NT2/D1 (cell line): ENCODE measurements around the gene ZNF839.

Experiments used
- DNase-seq: peaks from one replicate; pipeline ENCODE4 v3.0.0-alpha.2; 2011; ENCODE audit warnings: low read depth, low spot score
- H3K27me3 ChIP-seq: 2 replicates; pipeline ENCODE4 v1.6.0; 2011; ENCODE audit warnings: mild to moderate bottlenecking; ENCODE audit not compliant: insufficient read length, insufficient read depth
- H3K36me3 ChIP-seq: 2 replicates; pipeline ENCODE4 v1.6.1; 2011; ENCODE audit warnings: mild to moderate bottlenecking, low read length, mixed read lengths; ENCODE audit not compliant: insufficient read depth, insufficient read length
- H3K4me1 ChIP-seq: 2 replicates; pipeline ENCODE4 v1.5.1; 2011; ENCODE audit not compliant: insufficient read depth, insufficient read length
- H3K4me3 ChIP-seq: 2 replicates; pipeline ENCODE4 v1.5.1; 2011; ENCODE audit warnings: low read depth; ENCODE audit not compliant: insufficient read length
- H3K9ac ChIP-seq: 2 replicates; pipeline ENCODE4 v1.6.0; 2011; ENCODE audit warnings: low read depth; ENCODE audit not compliant: insufficient read length
- H3K9me3 ChIP-seq: 2 replicates; pipeline ENCODE4 v1.5.1; 2011; ENCODE audit warnings: mild to moderate bottlenecking, low read length; ENCODE audit not compliant: insufficient read depth
- SUZ12 ChIP-seq: IDR thresholded peaks from 2 replicates; pipeline ENCODE4 v1.6.1; 2011; ENCODE audit not compliant: insufficient read length, insufficient read depth; ENCODE audit errors: extremely low read depth
- YY1 ChIP-seq: IDR thresholded peaks from 2 replicates; pipeline ENCODE4 v1.6.1; 2011; ENCODE audit not compliant: insufficient read length, insufficient read depth
- ZNF274 ChIP-seq: IDR thresholded peaks from 2 replicates; pipeline ENCODE4 v1.6.1; 2011; ENCODE audit warnings: mild to moderate bottlenecking, low read depth, low read length

ZNF839 gene

DNA sequence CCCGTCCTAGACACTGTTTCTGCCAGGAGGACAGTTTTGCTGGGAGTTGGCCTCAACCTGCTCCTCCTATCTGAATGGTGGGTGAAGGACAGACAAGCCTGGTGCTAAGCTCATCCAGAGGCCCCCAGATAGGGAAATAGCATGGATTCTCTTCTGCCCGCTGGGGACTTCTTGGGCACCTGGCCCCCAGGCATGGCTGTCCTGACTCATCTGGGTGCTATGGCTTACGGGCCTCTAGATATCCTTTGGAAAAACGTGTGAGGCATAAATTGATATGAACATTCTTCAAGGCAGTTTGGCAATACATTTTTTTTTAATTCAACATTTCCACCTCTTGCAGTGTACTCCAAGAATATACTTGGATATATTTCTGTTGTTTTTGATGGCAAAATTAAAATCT is 51.8 kb downstream of the ZNF839 start:
- Histone ChIP-seq H3K4me3 (no peak overlapping the region), H3K9ac (no peak overlapping the region), H3K4me1 (no peaks in the 10 kb centered on the region)

DNA sequence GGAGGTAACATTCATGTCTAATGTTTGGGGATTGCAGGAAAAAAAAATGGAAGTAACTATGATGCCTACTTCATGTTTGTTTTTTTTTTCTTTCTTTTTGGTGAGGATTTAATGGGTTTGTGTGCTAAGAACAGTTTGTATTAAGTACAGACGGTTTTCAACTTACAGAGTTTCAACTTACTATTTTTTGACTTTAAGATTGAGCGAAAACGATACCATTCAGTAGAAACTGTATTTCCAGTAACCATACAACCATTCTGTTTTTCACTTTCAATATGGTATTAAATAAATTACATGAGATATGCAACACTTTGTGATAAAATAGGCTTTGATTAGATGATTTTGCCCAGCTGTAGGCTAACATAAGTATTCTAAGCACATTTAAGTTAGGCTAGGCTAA is 53.6 kb downstream of the ZNF839 start:
- TF ChIP-seq ZNF274 (no peak), YY1 (no peak), SUZ12 (no peak)
- Histone ChIP-seq H3K36me3 (peaks cover 25% of the 10 kb centered on the region), H3K27me3 (no peaks in the 10 kb centered on the region), H3K4me1 (no peaks in the 10 kb centered on the region), H3K9me3 (no peaks in the 10 kb centered on the region), H3K9ac (no peak overlapping the region), H3K4me3 (no peak overlapping the region)
- DNase-seq = no peak

More for the DNA sequence above, 51.8 kb downstream of the ZNF839 start:
- Histone ChIP-seq H3K27me3 (no peaks in the 10 kb centered on the region), H3K36me3 (peaks cover 10% of the 10 kb centered on the region), H3K9me3 (no peaks in the 10 kb centered on the region)
- no peak for TF ChIP-seq SUZ12
- TF ChIP-seq ZNF274 = no peak
- TF ChIP-seq YY1 = no peak
- no peak for DNase-seq

DNA sequence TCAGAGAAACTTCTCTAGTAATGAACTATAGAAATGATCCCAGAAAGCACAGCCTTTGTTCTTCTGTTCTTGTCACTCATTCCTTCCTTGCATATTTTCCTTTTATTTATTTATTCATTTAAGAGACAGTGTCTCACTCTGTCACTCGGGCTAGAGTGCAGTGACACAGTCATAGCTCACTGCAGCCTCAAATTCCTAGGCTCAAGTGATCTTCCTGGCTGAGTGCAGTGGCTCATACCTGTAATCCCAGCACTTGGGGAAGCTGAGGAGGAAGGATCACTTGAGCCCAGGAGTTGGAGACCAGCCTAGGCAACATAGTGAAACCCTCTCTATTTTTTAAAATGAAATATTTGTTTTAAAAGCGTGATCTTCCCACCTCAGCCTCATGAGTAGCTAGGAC is 54.7 kb downstream of the ZNF839 start:
- Histone ChIP-seq H3K36me3 (peaks cover 30% of the 10 kb centered on the region), H3K4me1 (no peaks in the 10 kb centered on the region), H3K9ac (no peak overlapping the region), H3K4me3 (no peak overlapping the region), H3K27me3 (no peaks in the 10 kb centered on the region), H3K9me3 (no peaks in the 10 kb centered on the region)
- TF ChIP-seq SUZ12 (no peak), ZNF274 (no peak), YY1 (no peak)
- DNase-seq = no peak

DNA sequence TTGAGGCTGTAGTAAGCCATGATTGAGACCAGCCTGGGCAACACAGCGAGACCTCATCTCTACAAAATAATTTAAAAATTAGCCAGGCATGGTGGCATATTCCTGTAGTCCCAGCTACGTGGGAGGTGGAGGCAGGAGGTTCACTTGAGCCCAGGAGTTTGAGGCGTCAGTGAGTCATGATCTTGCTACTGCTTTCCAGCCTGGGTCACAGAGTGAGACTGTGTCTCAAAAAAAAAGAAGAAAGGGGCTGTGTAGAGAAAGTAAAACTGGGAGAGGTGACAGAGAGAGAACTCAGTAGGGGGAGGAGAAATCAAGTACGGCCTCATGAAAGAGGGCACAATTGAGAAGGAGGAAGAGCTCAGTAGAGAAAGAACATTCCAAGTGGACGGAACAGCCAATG is 55.6 kb downstream of the ZNF839 start:
- no peak overlapping the region for H3K4me3 ChIP-seq
- DNase-seq = no peak
- H3K9ac ChIP-seq = no peak overlapping the region
- H3K4me1 ChIP-seq = no peaks in the 10 kb centered on the region
- no peaks in the 10 kb centered on the region for H3K27me3 ChIP-seq
- peaks cover 32% of the 10 kb centered on the region for H3K36me3 ChIP-seq
- H3K9me3 ChIP-seq = no peaks in the 10 kb centered on the region
- no peak for TF ChIP-seq SUZ12
- no peak for TF ChIP-seq YY1
- no peak for TF ChIP-seq ZNF274

DNA sequence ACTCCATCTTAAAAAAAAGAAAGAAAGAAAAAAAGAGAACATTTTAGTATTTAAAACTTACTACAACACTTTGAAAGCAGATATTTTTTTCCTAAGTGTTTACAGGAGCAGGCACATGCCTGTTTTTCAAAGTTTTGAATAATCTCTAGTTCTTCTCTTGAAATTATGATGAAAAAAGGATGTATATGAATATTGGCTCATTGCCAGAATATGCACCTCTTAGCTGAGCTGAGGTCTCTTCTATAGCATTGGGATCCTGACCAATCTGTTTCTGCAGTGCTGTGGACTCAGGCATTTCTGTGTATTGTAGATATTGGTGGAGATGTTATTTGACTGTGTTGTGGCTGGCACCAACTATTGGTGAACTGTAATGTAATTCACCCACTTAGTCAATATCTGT is 58.1 kb downstream of the ZNF839 start:
- H3K4me1 ChIP-seq = no peaks in the 10 kb centered on the region
- DNase-seq = no peak
- TF ChIP-seq YY1 (no peak), ZNF274 (no peak), SUZ12 (no peak)

DNA sequence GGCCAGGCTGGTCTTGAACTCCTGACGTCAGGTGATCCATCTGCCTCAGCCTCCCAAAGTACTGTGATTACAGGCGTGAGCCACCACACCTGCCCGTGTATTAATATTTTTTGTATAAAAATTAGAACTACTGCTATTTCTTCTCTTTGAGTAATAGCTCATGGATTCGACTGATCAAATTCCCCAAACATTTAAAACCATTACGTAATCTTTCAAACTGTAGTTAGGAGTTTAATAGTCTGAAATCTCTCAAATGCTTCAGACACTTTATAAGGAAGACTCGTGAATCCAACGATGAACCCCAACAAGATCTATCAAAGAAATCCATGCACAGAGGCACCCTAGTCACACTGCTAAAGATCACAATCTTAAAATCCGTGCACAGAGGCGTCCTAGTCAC is 59.3 kb downstream of the ZNF839 start:
- no peaks in the 10 kb centered on the region for H3K27me3 ChIP-seq
- H3K36me3 ChIP-seq = peaks cover 31% of the 10 kb centered on the region
- TF ChIP-seq YY1 = no peak
- no peak for TF ChIP-seq SUZ12
- TF ChIP-seq ZNF274 = no peak
- H3K9ac ChIP-seq = no peak overlapping the region
- no peaks in the 10 kb centered on the region for H3K9me3 ChIP-seq
- no peak overlapping the region for H3K4me3 ChIP-seq
- no peak for DNase-seq
- H3K4me1 ChIP-seq = no peaks in the 10 kb centered on the region

More for the DNA sequence above, 58.1 kb downstream of the ZNF839 start:
- peaks cover 31% of the 10 kb centered on the region for H3K36me3 ChIP-seq
- no peak overlapping the region for H3K4me3 ChIP-seq
- H3K9ac ChIP-seq = no peak overlapping the region
- no peaks in the 10 kb centered on the region for H3K27me3 ChIP-seq
- no peaks in the 10 kb centered on the region for H3K9me3 ChIP-seq

DNA sequence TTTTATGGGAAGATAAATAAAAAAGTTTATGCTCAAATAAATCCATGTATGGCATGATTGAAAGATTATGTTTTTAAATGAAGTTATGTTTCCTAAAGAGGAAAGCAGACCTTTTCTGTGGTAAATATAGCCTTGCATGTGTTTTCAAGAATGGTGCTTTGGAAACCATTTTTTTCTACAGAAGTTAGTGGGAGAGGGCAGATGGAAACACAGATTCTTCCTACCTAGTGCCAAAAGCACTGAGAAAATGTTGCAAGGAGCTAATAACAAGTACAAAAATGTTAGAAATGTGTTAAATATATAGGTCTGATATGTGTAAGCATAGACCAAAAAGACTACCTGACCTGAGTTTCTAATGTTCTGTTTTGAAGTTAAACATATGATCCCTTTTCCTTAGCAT is 67.5 kb downstream of the ZNF839 start:
- no peak overlapping the region for H3K4me3 ChIP-seq
- no peaks in the 10 kb centered on the region for H3K36me3 ChIP-seq
- DNase-seq = no peak
- no peak for TF ChIP-seq SUZ12
- TF ChIP-seq ZNF274 = no peak
- no peak for TF ChIP-seq YY1
- H3K9me3 ChIP-seq = no peaks in the 10 kb centered on the region
- H3K9ac ChIP-seq = no peak overlapping the region
- no peaks in the 10 kb centered on the region for H3K4me1 ChIP-seq
- no peaks in the 10 kb centered on the region for H3K27me3 ChIP-seq

DNA sequence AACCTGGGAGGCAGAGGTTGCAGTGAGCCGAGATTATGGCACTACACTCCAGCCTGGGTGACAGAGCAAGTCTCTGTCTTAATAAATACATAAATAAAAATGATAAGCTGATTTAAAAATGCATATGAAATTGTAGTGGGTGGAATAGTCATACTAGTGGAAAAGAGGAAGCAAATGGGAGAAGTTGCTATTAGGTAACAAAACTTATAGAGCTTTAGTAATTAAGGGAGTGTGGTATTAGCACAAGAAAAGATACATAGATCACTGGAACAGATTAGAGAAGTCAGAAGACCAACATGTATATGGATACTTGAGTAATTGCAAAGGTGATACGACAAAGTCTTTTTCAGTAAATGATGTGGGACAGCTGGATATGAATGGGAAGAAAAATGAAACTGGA is 69.7 kb downstream of the ZNF839 start:
- H3K36me3 ChIP-seq = no peaks in the 10 kb centered on the region
- H3K9ac ChIP-seq = no peak overlapping the region
- H3K9me3 ChIP-seq = no peaks in the 10 kb centered on the region
- H3K4me1 ChIP-seq = no peaks in the 10 kb centered on the region
- H3K4me3 ChIP-seq = no peak overlapping the region
- H3K27me3 ChIP-seq = no peaks in the 10 kb centered on the region
- TF ChIP-seq YY1 (no peak), ZNF274 (no peak), SUZ12 (no peak)
- DNase-seq = no peak
